ENCODE measurements around the gene INTS13.

The INTS13 gene

GRCh38 chr12:26935636-26936378 is 2.0 kb downstream of the INTS13 start:
- peak overlapping the region; percentile 0 for H3K4me3 ChIP-seq (ENCODE audit: low read length)
- TF ChIP-seq CTCF (conservative IDR thresholded peaks at IDR 0.05; ENCODE audit: low read depth, low read length) = no peak
- DNase-seq (ENCODE audit: low read depth) = no peak

GRCh38 chr12:26929590-26929989 is 8.2 kb downstream of the INTS13 start:
- TF ChIP-seq CTCF (conservative IDR thresholded peaks at IDR 0.05; ENCODE audit: low read depth, low read length) = no peak
- no peak for DNase-seq (ENCODE audit: low read depth)
- no peak overlapping the region for H3K4me3 ChIP-seq (ENCODE audit: low read length)

GRCh38 chr12:26928661-26929060 is 9.1 kb downstream of the INTS13 start:
- H3K4me3 ChIP-seq (ENCODE audit: low read length) = no peak overlapping the region
- no peak for TF ChIP-seq CTCF (conservative IDR thresholded peaks at IDR 0.05; ENCODE audit: low read depth, low read length)
- no peak for DNase-seq (ENCODE audit: low read depth)

GRCh38 chr12:26921886-26922285 is 15.9 kb downstream of the INTS13 start:
- no peak for TF ChIP-seq CTCF (conservative IDR thresholded peaks at IDR 0.05; ENCODE audit: low read depth, low read length)
- DNase-seq (ENCODE audit: low read depth) = no peak
- no peak overlapping the region for H3K4me3 ChIP-seq (ENCODE audit: low read length)

- TF ChIP-seq CTCF (conservative IDR thresholded peaks at IDR 0.05; ENCODE audit: low read depth, low read length) = no peak
- H3K4me3 ChIP-seq (ENCODE audit: low read length) = no peak overlapping the region
- peak; percentile 25 for DNase-seq (ENCODE audit: low read depth)
Measured at GRCh38 chr12:26919216-26919555, 18.6 kb downstream of the INTS13 start.

- no peak for DNase-seq (ENCODE audit: low read depth)
- TF ChIP-seq CTCF (conservative IDR thresholded peaks at IDR 0.05; ENCODE audit: low read depth, low read length) = peak; percentile 43
- H3K4me3 ChIP-seq (ENCODE audit: low read length) = no peak overlapping the region
Measured at GRCh38 chr12:26918321-26919215, 19.2 kb downstream of the INTS13 start.

Measured in retinal pigment epithelial cell (primary cell).